ENCODE measurements around the gene ZBTB4.

DNA sequence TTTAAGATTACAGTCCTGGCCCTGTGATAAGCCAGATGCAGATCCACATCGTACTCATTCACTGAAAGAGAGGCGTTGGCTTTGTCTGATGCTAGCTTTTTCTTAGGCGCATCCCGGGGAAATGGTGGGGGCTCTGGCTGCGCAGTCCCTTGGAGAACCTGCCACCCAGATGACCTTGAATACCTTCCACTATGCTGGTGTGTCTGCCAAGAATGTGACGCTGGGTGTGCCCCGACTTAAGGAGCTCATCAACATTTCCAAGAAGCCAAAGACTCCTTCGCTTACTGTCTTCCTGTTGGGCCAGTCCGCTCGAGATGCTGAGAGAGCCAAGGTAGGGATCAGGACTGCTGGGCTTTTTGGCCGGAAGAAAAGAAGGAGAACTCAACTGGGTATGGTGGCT is 28.7 kb upstream of the ZBTB4 start:
- no peak for TF ChIP-seq YY1 (IDR thresholded peaks at IDR 0.05; ENCODE audit: insufficient read depth, insufficient read length)
- TF ChIP-seq ZNF274 (IDR thresholded peaks at IDR 0.05; ENCODE audit: low read depth, low read length) = no peak
- TF ChIP-seq SUZ12 (IDR thresholded peaks at IDR 0.05; ENCODE audit: extremely low read depth, insufficient read depth, insufficient read length) = no peak
